Measurements from ENCODE around the gene CHN2.

The CHN2 gene

GRCh38 chr7:29443552-29443951 lies 249.0 kb downstream of the CHN2 start:
- no peak for DNase-seq

DNA sequence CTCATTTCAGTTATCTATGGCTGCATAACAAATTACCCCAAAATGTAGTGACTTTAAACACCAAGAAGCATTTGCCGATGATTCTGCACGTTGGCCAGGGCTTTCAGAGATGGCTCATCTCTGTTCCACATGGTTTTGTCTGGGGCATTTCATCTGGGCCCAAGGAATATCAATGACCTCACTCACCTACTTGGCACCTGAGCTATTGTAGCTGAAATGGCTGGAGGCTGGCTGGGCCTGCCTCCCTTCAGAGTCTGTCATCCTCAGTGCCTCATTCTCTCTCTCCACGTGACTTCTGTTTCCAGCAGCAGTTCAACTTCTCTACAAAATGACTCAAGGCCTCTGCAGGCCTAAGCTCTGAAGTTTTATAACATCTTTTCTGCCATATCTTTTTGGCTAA lies 249.7 kb downstream of the CHN2 start:
- DNase-seq, result no peak

DNA sequence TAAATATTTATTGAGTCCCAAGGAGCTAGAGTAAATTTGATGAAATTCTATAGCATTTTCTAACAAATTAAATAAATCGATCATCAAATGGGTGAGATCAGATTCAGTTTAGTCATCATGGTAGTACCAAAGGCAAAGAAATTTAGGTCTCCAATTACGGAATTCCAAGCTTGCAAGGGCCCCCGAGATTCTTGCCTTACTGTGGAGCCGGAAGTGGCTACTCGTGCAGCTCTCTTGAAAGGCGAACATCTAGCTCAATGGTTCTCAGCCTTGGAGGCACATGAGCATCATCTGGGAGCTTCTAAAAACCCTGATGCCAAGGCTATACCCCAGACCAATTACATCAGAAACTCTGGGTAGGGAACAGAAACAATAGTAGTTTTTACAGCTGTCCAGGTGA lies 251.2 kb downstream of the CHN2 start:
- DNase-seq, result no peak

DNA sequence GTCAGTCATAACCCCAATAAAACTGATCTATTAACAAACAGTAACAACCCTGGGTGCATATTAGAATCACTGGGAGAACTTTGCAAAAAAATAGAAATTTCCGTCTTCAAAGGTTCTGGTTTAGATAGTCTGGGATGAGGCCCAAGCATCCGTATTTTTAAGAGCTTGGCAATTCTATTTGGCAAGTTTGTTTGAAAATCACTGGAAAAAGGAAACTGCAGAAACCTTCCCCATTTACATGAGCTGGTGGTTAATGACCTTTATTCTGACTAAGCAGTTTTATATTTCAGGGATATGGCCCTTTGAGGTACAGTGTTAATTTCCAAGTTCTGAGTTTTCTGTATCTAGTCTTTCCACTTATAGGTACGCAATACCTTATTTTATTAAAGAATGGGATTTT lies 253.3 kb downstream of the CHN2 start:
- no peak for DNase-seq

GRCh38 chr7:29449569-29450260 lies 255.1 kb downstream of the CHN2 start:
- DNase-seq, result no peak

DNA sequence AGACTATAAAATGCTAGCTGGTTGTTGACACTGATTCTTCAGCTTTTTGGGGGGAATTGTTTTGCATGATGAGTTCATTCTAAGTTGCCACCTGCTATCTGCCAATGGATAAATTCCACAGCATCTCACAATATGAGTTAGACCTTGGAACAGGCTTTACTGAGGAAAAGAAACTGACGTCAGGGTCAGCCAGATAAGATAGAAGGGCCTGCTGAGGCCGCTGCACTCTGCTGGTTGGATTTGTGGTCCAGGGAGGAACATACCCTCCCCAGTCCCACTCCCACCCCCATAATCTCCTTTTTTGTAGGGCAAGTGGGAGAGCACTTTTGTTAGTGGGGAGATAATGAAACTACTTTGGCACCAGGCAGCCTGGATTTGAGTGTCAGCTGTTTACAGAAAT lies 258.4 kb downstream of the CHN2 start:
- no peak for DNase-seq

DNA sequence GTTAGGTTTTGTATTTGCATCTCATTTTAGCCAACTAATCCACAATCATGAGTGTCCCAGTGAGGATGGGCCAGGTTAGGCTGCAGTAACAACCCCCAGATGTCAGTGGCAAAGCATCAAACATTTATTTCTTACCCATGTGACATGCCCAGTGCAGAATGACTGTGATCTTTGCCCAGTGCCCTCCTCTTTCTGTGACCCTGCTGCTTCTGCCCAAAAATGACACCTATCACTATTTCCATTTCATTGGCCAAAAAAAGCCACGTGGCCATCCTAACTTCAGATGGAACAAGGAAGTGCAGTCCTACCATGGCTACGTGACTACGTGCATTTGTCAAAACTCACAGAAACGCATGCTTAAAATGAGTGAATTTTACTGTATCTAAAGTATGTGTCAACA lies 259.9 kb downstream of the CHN2 start:
- no peak for DNase-seq

DNA sequence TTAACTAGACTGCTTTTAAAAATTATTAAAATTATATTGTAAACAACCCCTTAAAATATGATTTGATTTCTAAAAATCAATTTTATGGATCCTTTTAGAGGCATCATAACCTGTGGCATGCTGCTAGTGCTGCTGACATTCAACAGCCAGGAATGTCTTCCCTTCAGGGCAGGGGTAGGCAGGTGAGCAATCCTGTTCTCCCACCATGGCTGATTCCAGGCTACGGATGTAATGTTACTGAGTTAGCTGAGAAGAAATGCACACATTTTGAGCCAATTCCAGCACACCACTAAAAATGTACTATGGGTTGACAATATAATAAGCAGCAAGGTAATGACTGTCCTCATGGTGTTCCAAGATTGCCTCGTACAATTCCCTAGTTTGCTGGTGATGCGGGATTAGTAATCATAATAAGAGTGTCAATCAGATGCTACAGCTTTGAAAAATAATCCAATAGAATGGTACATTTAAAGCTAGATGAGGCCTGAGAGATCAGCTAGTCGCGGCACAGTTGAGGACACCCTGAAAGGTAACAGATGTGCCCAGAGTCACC lies 260.4 kb downstream of the CHN2 start:
- no peak for DNase-seq

DNA sequence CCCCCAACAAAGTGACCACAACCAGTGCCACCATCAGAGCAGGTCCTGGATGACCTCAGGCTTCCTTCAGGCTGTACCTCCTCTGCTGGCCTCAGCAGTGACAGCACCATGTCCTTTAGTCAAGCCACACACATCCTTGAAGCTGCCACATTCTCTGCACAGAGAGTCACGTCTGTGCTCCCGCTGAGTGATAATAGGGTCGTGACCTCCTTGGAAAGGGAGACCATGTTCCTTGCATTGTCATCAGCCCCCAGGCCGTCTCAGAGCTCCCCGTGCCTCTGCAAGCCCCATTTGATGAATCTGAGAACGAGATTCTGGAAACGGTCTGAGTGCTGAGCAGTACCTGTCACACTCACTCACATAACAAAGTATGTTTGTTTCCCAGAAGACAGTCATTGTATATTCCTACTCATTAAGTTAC lies 262.6 kb downstream of the CHN2 start:
- no peak for DNase-seq

- DNase-seq, result no peak
Measured at GRCh38 chr7:29457565-29458011, 263.0 kb downstream of the CHN2 start.

DNA sequence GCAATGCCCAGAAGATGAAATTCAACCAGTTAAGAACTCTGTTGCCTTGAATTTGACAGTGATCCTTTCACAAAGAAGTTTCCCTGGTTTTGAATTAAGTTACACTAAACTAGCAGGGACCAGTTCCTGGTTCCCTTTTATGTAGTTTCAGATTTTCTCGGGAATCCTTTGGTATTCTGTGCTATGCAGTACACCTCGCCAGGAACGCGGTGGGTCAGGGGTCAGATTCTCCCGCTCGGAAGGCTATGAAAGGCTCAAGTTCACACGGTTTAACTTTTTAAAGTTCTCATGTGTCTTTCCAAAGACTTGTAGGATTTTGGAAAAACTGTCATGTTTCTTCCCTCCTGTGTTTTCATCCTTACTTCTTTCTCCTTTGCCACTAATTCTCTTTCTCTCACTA lies 264.4 kb downstream of the CHN2 start:
- DNase-seq, result no peak

DNA sequence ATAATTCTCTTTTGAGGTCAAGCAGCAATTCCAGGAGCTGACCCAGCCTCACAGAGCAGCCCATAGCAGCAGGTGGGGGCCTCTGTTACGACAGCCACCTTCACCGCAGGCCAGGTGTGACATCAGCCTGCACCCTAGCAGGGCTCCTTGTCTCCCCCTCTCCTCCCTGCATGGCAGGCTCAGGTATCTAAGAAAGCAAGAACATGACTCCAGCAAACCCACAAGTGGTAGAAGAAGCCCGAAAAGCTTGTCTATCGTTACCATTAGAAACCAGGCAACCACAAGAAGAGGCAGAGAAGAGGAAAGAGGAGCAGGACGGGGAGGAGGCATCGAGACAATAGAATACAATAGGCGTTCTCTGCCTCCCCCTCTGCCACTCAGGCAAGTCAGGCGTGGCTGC lies 265.0 kb downstream of the CHN2 start:
- DNase-seq, result no peak

DNA sequence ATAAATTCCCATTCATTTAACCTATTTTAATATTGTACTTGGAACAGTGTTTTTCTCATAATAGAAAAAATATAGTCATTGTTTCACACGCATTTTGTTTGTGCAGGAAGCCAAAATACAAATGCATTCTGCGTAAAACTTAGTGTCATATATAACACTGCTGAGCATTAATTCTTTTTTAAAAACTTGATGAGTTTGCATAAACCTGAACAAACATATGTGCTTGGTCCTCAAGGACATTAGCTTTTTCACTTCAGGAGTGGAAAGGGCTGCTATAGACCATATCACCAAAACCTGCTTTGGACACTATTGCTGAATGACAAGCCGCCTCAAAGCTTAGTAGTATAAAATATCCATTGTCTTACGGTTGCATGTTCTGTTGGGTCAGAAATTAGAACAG lies 267.4 kb downstream of the CHN2 start:
- DNase-seq, result no peak

DNA sequence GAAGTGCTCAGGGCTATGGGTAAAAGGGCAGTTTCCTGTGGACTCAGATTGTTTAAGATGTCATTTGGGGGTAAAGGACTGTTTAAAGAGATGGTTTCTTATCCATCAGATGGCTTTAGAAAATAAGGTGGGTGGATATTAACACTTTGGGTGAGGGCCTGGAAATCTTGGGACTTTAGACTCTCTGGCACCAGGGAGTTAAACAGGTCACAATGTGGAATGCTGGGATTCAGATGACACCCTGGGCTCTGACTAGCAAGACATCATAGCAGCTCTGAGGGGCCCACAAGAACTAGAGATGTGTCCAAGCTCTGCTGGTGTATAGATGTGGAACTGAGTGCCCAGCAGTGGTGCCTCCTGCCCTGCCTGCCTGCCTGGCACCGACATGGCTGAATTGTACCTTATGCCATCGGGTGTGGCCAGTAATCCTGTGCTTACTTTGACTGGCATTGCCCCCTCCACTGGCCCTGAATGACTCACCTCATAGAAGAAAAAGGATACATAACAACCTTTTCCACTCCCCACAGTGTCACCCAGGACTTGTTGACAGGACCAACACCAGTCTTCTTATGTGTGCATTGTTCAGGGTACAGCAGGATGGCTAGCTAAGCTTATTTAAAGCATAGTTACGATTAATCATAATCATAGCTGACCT lies 269.1 kb downstream of the CHN2 start:
- no peak for DNase-seq

GRCh38 chr7:29464753-29465152 lies 270.2 kb downstream of the CHN2 start:
- DNase-seq, result no peak

DNA sequence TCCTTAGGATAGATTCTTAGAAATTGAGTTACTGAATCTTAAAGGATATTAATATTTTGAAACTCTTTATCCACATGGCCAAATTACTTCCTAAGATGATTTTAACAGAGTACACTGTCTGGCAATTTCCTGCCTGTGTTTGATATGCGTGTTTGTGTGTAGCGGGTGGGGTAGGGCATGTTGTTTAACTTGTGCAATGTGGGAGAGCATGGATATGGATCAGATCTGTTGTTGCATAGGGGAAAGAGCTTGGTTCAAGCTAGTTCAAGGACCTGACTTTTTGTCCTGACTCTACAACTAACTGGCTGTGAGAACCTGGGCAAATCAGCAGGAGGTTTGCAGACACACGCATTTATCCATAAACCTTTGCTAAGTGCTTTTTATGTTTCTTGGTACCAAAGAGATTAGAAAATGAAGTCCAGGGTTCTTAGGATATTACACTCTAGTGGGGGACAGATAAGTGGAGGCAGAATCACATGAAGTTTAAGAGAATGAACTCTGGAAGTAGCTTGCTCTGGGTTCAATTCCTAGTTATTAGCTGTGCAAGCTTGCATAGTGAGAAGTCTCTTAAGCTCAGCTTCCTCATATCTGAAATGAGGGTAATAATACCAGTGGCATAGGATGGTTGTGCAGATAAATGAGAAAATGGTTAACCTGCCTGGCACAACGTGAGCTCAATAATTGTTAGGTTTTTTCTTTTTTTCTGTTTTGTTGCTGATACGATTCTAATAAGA lies 272.8 kb downstream of the CHN2 start:
- no peak for DNase-seq

DNA sequence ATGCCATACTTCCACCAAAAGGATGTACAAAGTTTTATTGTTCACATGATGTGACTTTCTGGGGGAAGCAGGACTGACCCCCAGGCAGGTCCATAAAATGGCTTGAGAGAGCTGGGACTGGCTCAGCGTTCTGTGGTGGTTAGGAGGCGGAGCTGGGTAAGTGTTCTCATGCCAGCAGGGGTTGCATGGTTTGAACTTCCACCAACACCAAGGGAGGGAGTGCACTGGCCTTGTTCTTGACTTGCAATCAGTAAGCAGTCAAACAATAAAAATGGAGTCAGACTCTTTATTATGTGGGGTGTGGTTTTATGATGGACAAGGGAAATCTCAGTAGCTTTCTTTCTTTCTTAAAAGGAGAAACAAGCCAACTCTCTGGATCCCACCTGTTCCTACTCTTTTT lies 273.6 kb downstream of the CHN2 start:
- DNase-seq, result no peak

- DNase-seq, result no peak
Measured at GRCh38 chr7:29469281-29469680, 274.7 kb downstream of the CHN2 start.

- no peak for DNase-seq
Measured at GRCh38 chr7:29469976-29470557, 275.5 kb downstream of the CHN2 start.

- no peak for DNase-seq
Measured at GRCh38 chr7:29471444-29472138, 277.0 kb downstream of the CHN2 start.

- no peak for DNase-seq
Measured at GRCh38 chr7:29476916-29477315, 282.3 kb downstream of the CHN2 start.

DNA sequence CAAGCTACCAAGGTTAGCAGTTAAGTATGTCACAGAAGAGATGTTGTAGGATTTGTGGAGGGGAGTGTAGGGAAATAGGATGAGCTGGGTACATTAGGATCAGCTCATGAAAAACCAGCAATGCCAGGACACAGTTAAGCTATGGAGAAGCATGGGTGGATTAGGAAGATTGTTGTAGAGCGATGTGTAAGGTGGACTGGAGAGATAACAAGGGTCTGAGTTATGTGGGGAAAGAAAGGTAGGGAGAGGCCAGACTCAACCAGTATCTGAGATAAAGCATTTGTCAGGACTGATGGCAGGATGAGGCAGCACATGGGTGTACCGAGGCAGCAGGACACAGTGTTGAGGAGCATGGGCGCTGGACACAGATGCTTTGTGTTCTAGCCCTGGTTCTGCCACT lies 283.7 kb downstream of the CHN2 start:
- DNase-seq, result no peak
